Tibial nerve (tissue), 4 donors: ENCODE measurements around the gene PTGIS. TPM values are rescaled to one million over a fixed set of nuclear protein-coding genes. Genes with fewer than 3 reads are reported as not detected.

Experiments
- DNase-seq, 2 donors: peaks; one replicate each; pipeline ENCODE4 v3.0.0-alpha.2; 2019; ENCODE audit warnings: low spot score in 2 of 2
- H3K27ac ChIP-seq, 4 donors: fragments of 200-600 bp; sonication (generic) in 3 of 4; one replicate each; pipeline ENCODE4 v1.5.1; 2017 to 2019; ENCODE audit warnings: mild to moderate bottlenecking in 1 of 4
- H3K27me3 ChIP-seq, 2 donors: fragments of 200-600 bp; sonication (generic) in 1 of 2; one replicate each; pipeline versions ENCODE4 v1.5.1 to v1.6.0; 2017 to 2019
- H3K36me3 ChIP-seq, 3 donors: fragments of 200-600 bp; sonication (generic); one replicate each; pipeline ENCODE4 v1.5.1; 2018 to 2019
- H3K4me1 ChIP-seq, 4 donors: fragments of 200-600 bp; sonication (generic) in 3 of 4; one replicate each; pipeline ENCODE4 v1.5.1; 2017 to 2019
- H3K4me3 ChIP-seq, 4 donors: fragments of 200-600 bp; sonication (generic) in 3 of 4; one replicate each; pipeline ENCODE4 v1.5.1; 2017 to 2019; ENCODE audit warnings: mild to moderate bottlenecking in 1 of 4, moderate library complexity in 1 of 4
- H3K9me3 ChIP-seq, 4 donors: fragments of 200-600 bp; sonication (generic) in 3 of 4; one replicate each; pipeline ENCODE4 v1.5.1; 2017 to 2019
- CTCF ChIP-seq, 5 experiments: fragments of 200-600 bp in 3 of 5; fragments of 450-650 bp in 2 of 5; sonication (generic) in 3 of 5; IDR thresholded peaks; one replicate each; pipeline ENCODE4 v1.5.1; 2016 to 2019; ENCODE audit warnings: antibody characterized with exemption in 5 of 5, mild to moderate bottlenecking in 3 of 5, moderate library complexity in 2 of 5
- EP300 ChIP-seq, 2 donors: sonication (generic); formaldehyde crosslinking; IDR thresholded peaks; one replicate each; pipeline ENCODE4 v1.6.1; 2017; ENCODE audit warnings: antibody characterized with exemption in 2 of 2, mild to moderate bottlenecking in 1 of 2
- POLR2A ChIP-seq, 2 donors: fragments of 450-650 bp; IDR thresholded peaks; one replicate each; pipeline ENCODE4 v1.6.1; 2017; ENCODE audit warnings: antibody characterized with exemption in 2 of 2, mild to moderate bottlenecking in 2 of 2, moderate library complexity in 2 of 2
- WGBS, 2 donors: methylation state at CpG; one replicate each; pipeline ENCODE4 v1.1.5; 2018; 5-methylcytosine and 5-hydroxymethylcytosine counted together
- total RNA-seq, 4 donors: library from RNA; depleted of rRNA; stranded (reverse); fragments of >200 nt; gene quantifications; one replicate each; pipeline ENCODE4 v1.1.0, GENCODE V29; 2016

The PTGIS gene
- total RNA-seq, 4 donors from 2014 or later, result 31.5 to 92.4 (median 47.5) TPM

- 85 to 90% methylated on average over 6 of the region's 6 CpGs for WGBS, 2 donors
- no peak for TF ChIP-seq POLR2A (IDR thresholded peaks at IDR 0.05)
- TF ChIP-seq CTCF (IDR thresholded peaks at IDR 0.05), result no peak
- TF ChIP-seq EP300 (IDR thresholded peaks at IDR 0.05), result no peak
- Histone ChIP-seq H3K27me3 (no peaks in the 10 kb centered on the region), H3K36me3 (peaks cover 0 to 7% (median 0%) of the 10 kb centered on the region in 3 donors), H3K27ac (no peak overlapping the region), H3K4me1 (no peaks in the 10 kb centered on the region), H3K4me3 (no peak overlapping the region), H3K9me3 (no peaks in the 10 kb centered on the region)
- DNase-seq, result no peak
These were observed 35.5 kb downstream of the PTGIS start for GRCh38 chr20:49532285-49532946.

GRCh38 chr20:49529470-49529869 lies 38.5 kb downstream of the PTGIS start:
- DNase-seq, result no peak
- Histone ChIP-seq H3K4me1 (no peaks in the 10 kb centered on the region), H3K4me3 (no peak overlapping the region), H3K27me3 (no peaks in the 10 kb centered on the region), H3K36me3 (peaks cover 0 to 6% (median 0%) of the 10 kb centered on the region in 3 donors), H3K9me3 (no peaks in the 10 kb centered on the region), H3K27ac (no peak overlapping the region)
- no peak for TF ChIP-seq EP300 (IDR thresholded peaks at IDR 0.05)
- no peak for TF ChIP-seq POLR2A (IDR thresholded peaks at IDR 0.05)
- no peak for TF ChIP-seq CTCF (IDR thresholded peaks at IDR 0.05)
- 87 to 90% methylated on average over 5 of the region's 5 CpGs for WGBS, 2 donors

- whole genome bisulfite sequencing, 2 donors, result 80 to 90% methylated on average over 2 of the region's 2 CpGs
- Histone ChIP-seq H3K36me3 (peaks cover 0 to 11% (median 0%) of the 10 kb centered on the region in 3 donors), H3K27ac (no peak overlapping the region), H3K4me3 (no peak overlapping the region), H3K27me3 (no peaks in the 10 kb centered on the region), H3K9me3 (no peaks in the 10 kb centered on the region), H3K4me1 (no peaks in the 10 kb centered on the region)
- TF ChIP-seq CTCF (IDR thresholded peaks at IDR 0.05) (no peak), POLR2A (IDR thresholded peaks at IDR 0.05) (no peak), EP300 (IDR thresholded peaks at IDR 0.05) (no peak)
- DNase-seq, result no peak
These were observed 41.4 kb downstream of the PTGIS start for GRCh38 chr20:49526568-49526967.

- Histone ChIP-seq H3K36me3 (peaks cover 0 to 11% (median 0%) of the 10 kb centered on the region in 3 donors), H3K4me1 (no peaks in the 10 kb centered on the region), H3K4me3 (no peak overlapping the region), H3K27ac (no peak overlapping the region), H3K9me3 (no peaks in the 10 kb centered on the region), H3K27me3 (no peaks in the 10 kb centered on the region)
- no peak for DNase-seq
- TF ChIP-seq CTCF (IDR thresholded peaks at IDR 0.05), result no peak
- TF ChIP-seq EP300 (IDR thresholded peaks at IDR 0.05), result no peak
- TF ChIP-seq POLR2A (IDR thresholded peaks at IDR 0.05), result no peak
- WGBS, 2 donors, result 85 to 92% methylated on average over 6 of the region's 6 CpGs
These were observed 41.9 kb downstream of the PTGIS start for GRCh38 chr20:49526056-49526455.

- Histone ChIP-seq H3K4me1 (no peaks in the 10 kb centered on the region), H3K4me3 (no peak overlapping the region), H3K9me3 (no peaks in the 10 kb centered on the region), H3K36me3 (peaks cover 0 to 11% (median 0%) of the 10 kb centered on the region in 3 donors), H3K27me3 (no peaks in the 10 kb centered on the region), H3K27ac (no peak overlapping the region)
- 89 to 90% methylated on average over 4 to 8 of the region's 8 CpGs for WGBS, 2 donors
- DNase-seq, result no peak
- TF ChIP-seq POLR2A (IDR thresholded peaks at IDR 0.05), result no peak
- TF ChIP-seq EP300 (IDR thresholded peaks at IDR 0.05), result no peak
- no peak for TF ChIP-seq CTCF (IDR thresholded peaks at IDR 0.05)
These were observed 44.1 kb downstream of the PTGIS start for GRCh38 chr20:49523767-49524360.
